GM12878 (cell line): ENCODE measurements around the gene BEST4. TPM values are rescaled to one million over a fixed set of nuclear protein-coding genes. Genes with fewer than 3 reads are reported as not detected.
"Not testable (repeated sequence)": the region's sequence is repeated elsewhere in the genome, so short reads cannot be mapped to it uniquely, and the experiment has no call there.

Experiments
- ATAC-seq: fragments of 200-7000 bp; cut with Tn5 transposase; 3 replicates; pipeline ENCODE4 v1.9.1; 2020; ENCODE audit warnings: mild to moderate bottlenecking, moderate library complexity
- BruUV-seq: library from RNA; stranded (reverse); fragments of 400-500 nt; replicated peaks from 2 replicates; lab custom pipeline; 2021; lab: Mats Ljungman, UMichigan
- CTCF ChIA-PET: fragments of 300-600 bp; sonication (Branson Sonifier 250); formaldehyde crosslinking; extraction: SDS; loops from one replicate; lab custom pipeline; 2021; ENCODE audit warnings: inconsistent platforms; lab: Yijun Ruan, JAX
- POLR2A ChIA-PET: fragments of 350-600 bp; formaldehyde crosslinking; extraction: SDS; loops from one replicate; lab custom pipeline; 2021; ENCODE audit warnings: inconsistent platforms; lab: Charles Lee
- RAD21 ChIA-PET: fragments of 300-600 bp; sonication (Branson Sonifier 250); formaldehyde crosslinking; loops from one replicate; lab custom pipeline; 2023; ENCODE audit warnings: antibody characterized with exemption; ENCODE audit not compliant: unreplicated experiment; lab: Charles Lee
- SMC1A ChIA-PET: fragments of 300-600 bp; sonication (Branson Sonifier 250); formaldehyde crosslinking; loops from one replicate; lab custom pipeline; 2023; ENCODE audit not compliant: unreplicated experiment, uncharacterized antibody; lab: Charles Lee
- DNase-seq: peaks from one replicate; pipeline ENCODE4 v3.0.0-alpha.2; 2011; ENCODE audit warnings: low read depth, low spot score
- FAIRE-seq: peaks from 3 replicates; lab custom pipeline; 2011; peaks lifted over from hg19 to GRCh38; lab: Jason Lieb, UNC
- H2AFZ ChIP-seq: 2 replicates; pipeline ENCODE4 v1.6.0; 2011; ENCODE audit warnings: low read depth, low read length, control low read depth; ENCODE audit not compliant: control insufficient read depth
- H3K27ac ChIP-seq: 2 replicates; pipeline ENCODE4 v1.5.1; 2011; ENCODE audit warnings: control low read depth; ENCODE audit not compliant: control insufficient read depth, insufficient read depth
- H3K27me3 ChIP-seq, 2 experiments: replicated peaks in 1 of 2; 2 replicates each; pipeline versions ENCODE4 v1.6.0 to v1.6.1; 2011; ENCODE audit warnings: low read length in 1 of 2; ENCODE audit not compliant: control insufficient read depth in 2 of 2, insufficient read depth in 2 of 2
- H3K36me3 ChIP-seq, 2 experiments: 2 replicates each; pipeline ENCODE4 v1.5.1; 2011; ENCODE audit warnings: low read length in 1 of 2; ENCODE audit not compliant: control insufficient read depth in 2 of 2, insufficient read depth in 2 of 2
- H3K4me1 ChIP-seq: 2 replicates; pipeline ENCODE4 v1.6.1; 2011; ENCODE audit warnings: mild to moderate bottlenecking, low read length, moderate library complexity, mixed read lengths; ENCODE audit not compliant: control insufficient read depth, insufficient read depth
- H3K4me2 ChIP-seq: 2 replicates; pipeline ENCODE4 v1.6.0; 2011; ENCODE audit warnings: control low read depth; ENCODE audit not compliant: control insufficient read depth, insufficient read depth
- H3K4me3 ChIP-seq: fragments of 200-600 bp; sonication (generic); 2 replicates; pipeline ENCODE4 v1.5.1; 2016
- H3K79me2 ChIP-seq: 2 replicates; pipeline ENCODE4 v1.6.0; 2011; ENCODE audit warnings: low read length; ENCODE audit not compliant: control insufficient read depth, insufficient read depth
- H3K9ac ChIP-seq: 2 replicates; pipeline ENCODE4 v1.8.0; 2011; ENCODE audit warnings: low read length, control low read depth, mixed read lengths; ENCODE audit not compliant: control insufficient read depth, insufficient read depth
- H3K9me3 ChIP-seq: replicated peaks from 3 replicates; pipeline ENCODE4 v1.5.1; 2011; ENCODE audit warnings: mild to moderate bottlenecking, low read length; ENCODE audit not compliant: control insufficient read depth, insufficient read depth
- H4K20me1 ChIP-seq: 2 replicates; pipeline ENCODE4 v1.6.0; 2011; ENCODE audit not compliant: control insufficient read depth, insufficient read depth
- CBX3 ChIP-seq: fragments of 200-600 bp; sonication (generic); IDR thresholded peaks from 2 replicates; pipeline ENCODE4 v1.6.1; 2016; ENCODE audit warnings: low read depth, borderline replicate concordance
- FOS ChIP-seq: IDR thresholded peaks from 3 replicates; pipeline ENCODE4 v1.6.1; 2011; ENCODE audit warnings: borderline replicate concordance; ENCODE audit not compliant: insufficient read length; ENCODE audit errors: extremely low read depth
- GATAD2B ChIP-seq: fragments of 450-650 bp; conservative IDR thresholded peaks from 2 replicates; pipeline ENCODE4 v1.6.1; 2017; ENCODE audit warnings: low read depth, mild to moderate bottlenecking, moderate library complexity
- NR2F1 ChIP-seq: fragments of 450-650 bp; conservative IDR thresholded peaks from 2 replicates; pipeline ENCODE4 v1.6.1; 2017; ENCODE audit warnings: mild to moderate bottlenecking
- POLR2A ChIP-seq: IDR thresholded peaks from 2 replicates; pipeline ENCODE4 v1.6.1; 2011; ENCODE audit warnings: low read depth, mild to moderate bottlenecking, low read length
- POLR2AphosphoS5 ChIP-seq: IDR thresholded peaks from 2 replicates; pipeline ENCODE4 v1.6.1; 2011; ENCODE audit warnings: mild to moderate bottlenecking, low read length, inconsistent platforms
- RUNX3 ChIP-seq: IDR thresholded peaks from 2 replicates; pipeline ENCODE4 v1.6.1; 2012; ENCODE audit warnings: low read length, inconsistent platforms
- WGBS: methylation state at CpG from one replicate; pipeline ENCODE4 v1.1.6; 2016; ENCODE audit warnings: low lambda C conversion rate; ENCODE audit not compliant: insufficient replicate concordance, insufficient coverage; ENCODE audit errors: missing lambda C conversion rate; 5-methylcytosine and 5-hydroxymethylcytosine counted together
- in situ Hi-C: fragments of 300-500 bp; cut with MboI; formaldehyde crosslinking; loops from 9 replicates; pipeline ENCODE4 v1.14.3; 2018; ENCODE audit warnings: mixed read lengths
- intact Hi-C: fragments of 100-400 bp; cut with micrococcal nuclease; formaldehyde crosslinking; loops from one replicate; pipeline ENCODE4 v1.14.2; 2022; ENCODE audit not compliant: unreplicated experiment
- polyA plus RNA-seq, 11 experiments: library from polyadenylated mRNA; depleted of rRNA in 4 of 11; unstranded in 6 of 11; stranded (reverse) in 5 of 11; fragments of >200 nt; fragmentation: Nextera tagmentation in 4 of 11; fragmentation: Illumina TruSeq in 1 of 11; extraction: Ambion mirVana in 4 of 11; extraction: Trizol in 1 of 11; gene quantifications; 1 replicate in 1 of 11; 2 replicates in 10 of 11; pipeline versions ENCODE4 v1.2.1 to v1.2.3, GENCODE V29; 2011 to 2016; ENCODE audit warnings: inconsistent platforms in 2 of 11, missing spikeins in 2 of 11, low read depth in 1 of 11
- total RNA-seq, 4 experiments: library from RNA; depleted of rRNA in 3 of 4; stranded (reverse); fragments of >200 nt in 3 of 4; fragmentation: Illumina TruSeq in 1 of 4; extraction: Trizol in 1 of 4; gene quantifications; 2 replicates each; pipeline versions ENCODE4 v1.2.1 to v1.2.3, GENCODE V29; 2013 to 2021
- TF ChIP-seq, protein P1 (sequence below): fragments of 450-650 bp; IDR thresholded peaks from 2 replicates; pipeline ENCODE4 v1.6.1; 2014; ENCODE audit warnings: mild to moderate bottlenecking

BEST4 gene
- total and polyA plus RNA-seq, 10 of the 15 experiments (the other 5 are each of a cell fraction or from before 2014, with no cell fraction given): 0.06 to 1.3 (median 0.42) TPM

DNA sequence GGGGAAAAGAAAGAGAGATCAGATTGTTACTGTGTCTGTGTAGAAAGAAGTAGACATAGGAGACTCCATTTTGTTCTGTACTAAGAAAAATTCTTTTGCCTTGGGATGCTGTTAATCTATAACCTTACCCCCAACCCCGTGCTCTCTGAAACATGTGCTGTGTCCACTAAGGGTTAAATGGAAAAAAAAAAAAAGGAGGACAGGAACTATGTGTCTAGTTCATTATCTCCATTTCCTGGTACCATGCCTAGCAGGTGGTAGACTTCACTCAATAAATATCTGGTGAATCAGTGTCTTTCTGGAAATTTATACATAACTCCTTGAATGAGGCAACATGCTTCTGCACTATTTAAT, 49.0 kb downstream of the BEST4 start:
- not testable (repeated sequence) for H3K27me3 ChIP-seq
- CTCF ChIA-PET: interaction anchor here (1.9 kb wide), 1 partner anchor 8 kb away, joined by 9 read pairs; the partner anchor contains the start of gene RNU5D-1

DNA sequence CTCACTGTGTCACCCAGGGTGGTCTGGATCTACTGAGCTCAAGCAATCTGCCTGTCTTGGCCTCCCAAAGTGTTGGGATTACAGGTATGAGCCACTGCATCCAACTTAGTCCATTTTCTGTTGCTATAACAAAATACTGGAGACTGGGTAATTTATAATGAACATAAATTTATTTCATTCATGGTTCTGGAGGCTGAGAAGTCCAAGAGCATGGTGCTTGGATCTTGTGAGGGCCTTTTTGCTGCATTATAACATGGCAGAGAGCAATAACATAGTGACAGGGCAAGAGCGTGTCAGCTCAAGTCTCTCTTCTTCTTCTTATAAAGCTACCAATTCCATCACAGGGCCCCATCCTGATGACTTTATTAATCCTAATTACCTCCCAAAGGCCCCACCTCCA, 52.0 kb downstream of the BEST4 start:
- intact Hi-C loops: no loop called here
- POLR2A ChIA-PET: interaction anchor here (0.6 to 1.1 kb wide), 3 partner anchors 31 to 737 kb away, joined by 3 read pairs; partner anchors contain the start of gene HECTD3
- H4K20me1 ChIP-seq: no peaks in the 10 kb centered on the region
- no peak overlapping the region for H3K27ac ChIP-seq
- H3K4me2 ChIP-seq: no peak overlapping the region
- DNase-seq: no peak
- peaks cover 11% of the 10 kb centered on the region for H3K4me1 ChIP-seq
- no peak for TF ChIP-seq CBX3
- no peak for TF ChIP-seq POLR2A
- TF ChIP-seq POLR2AphosphoS5: no peak
- no peak for TF ChIP-seq FOS
- TF ChIP-seq, protein P1, sequence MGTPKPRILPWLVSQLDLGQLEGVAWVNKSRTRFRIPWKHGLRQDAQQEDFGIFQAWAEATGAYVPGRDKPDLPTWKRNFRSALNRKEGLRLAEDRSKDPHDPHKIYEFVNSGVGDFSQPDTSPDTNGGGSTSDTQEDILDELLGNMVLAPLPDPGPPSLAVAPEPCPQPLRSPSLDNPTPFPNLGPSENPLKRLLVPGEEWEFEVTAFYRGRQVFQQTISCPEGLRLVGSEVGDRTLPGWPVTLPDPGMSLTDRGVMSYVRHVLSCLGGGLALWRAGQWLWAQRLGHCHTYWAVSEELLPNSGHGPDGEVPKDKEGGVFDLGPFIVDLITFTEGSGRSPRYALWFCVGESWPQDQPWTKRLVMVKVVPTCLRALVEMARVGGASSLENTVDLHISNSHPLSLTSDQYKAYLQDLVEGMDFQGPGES: no peak
- TF ChIP-seq GATAD2B: no peak
- no peak for TF ChIP-seq NR2F1
- no peak for TF ChIP-seq RUNX3
- TF ChIP-seq, all 136 proteins: peak for 0
- FAIRE-seq: no peak
- Histone ChIP-seq H3K27me3 (no peaks in the 10 kb centered on the region), H3K9ac (no peak overlapping the region), H3K79me2 (peaks cover 17% of the 10 kb centered on the region), H3K4me3 (no peak overlapping the region), H3K36me3 (no peaks in the 10 kb centered on the region), H2AFZ (no peak overlapping the region), H3K9me3 (no peaks in the 10 kb centered on the region)
- CTCF ChIA-PET: interaction anchor here (0.8 to 1.0 kb wide), 2 partner anchors 51 to 278 kb away, joined by 3 read pairs; no protein-coding TSS in a partner anchor
- in situ Hi-C loops: loop anchor here (10.0 kb wide), 1 partner anchor 759 kb away; the partner anchor contains the start of gene TESK2
- 93% methylated on average over 1 of the region's 1 CpG for WGBS
- no peak for ATAC-seq
- SMC1A ChIA-PET: interaction anchor here (1.0 kb wide), 1 partner anchor 14 kb away, joined by 3 read pairs; no protein-coding TSS in a partner anchor
- no TSS peak for BruUV-seq
- RAD21 ChIA-PET: no interaction called here

More for the DNA sequence above, 49.0 kb downstream of the BEST4 start:
- TSS peak; percentile 100 for BruUV-seq
- Histone ChIP-seq H3K79me2 (peaks cover 36% of the 10 kb centered on the region), H3K4me3 (peak overlapping the region; percentile 75), H3K9ac (peak overlapping the region; percentile 83), H3K27ac (peak overlapping the region; percentile 96), H3K4me2 (peak overlapping the region; percentile 60), H2AFZ (peak overlapping the region; percentile 98)
- FAIRE-seq, H3K4me1 ChIP-seq, H3K9me3 ChIP-seq, RAD21 ChIA-PET, DNase-seq, H3K36me3 ChIP-seq, intact Hi-C loops, SMC1A ChIA-PET, H4K20me1 ChIP-seq, ATAC-seq: not testable (repeated sequence)
- WGBS: no CpG with 5 or more reads among the region's 1 CpG
- POLR2A ChIA-PET: interaction anchor here (1.5 to 1.9 kb wide), 2 partner anchors 70 to 273 kb away, joined by 4 to 5 read pairs; no protein-coding TSS in a partner anchor
- in situ Hi-C loops: loop anchor here (10.0 kb wide), 1 partner anchor 756 kb away; the partner anchor contains the start of gene TESK2
